ENCODE measurements around the gene KIF2A. TPM values are rescaled to one million over a fixed set of nuclear protein-coding genes. Genes with fewer than 3 reads are reported as not detected.

KIF2A gene
- total RNA-seq, 2 donors from 2014 or later, result 19.5 to 28.9 TPM

DNA sequence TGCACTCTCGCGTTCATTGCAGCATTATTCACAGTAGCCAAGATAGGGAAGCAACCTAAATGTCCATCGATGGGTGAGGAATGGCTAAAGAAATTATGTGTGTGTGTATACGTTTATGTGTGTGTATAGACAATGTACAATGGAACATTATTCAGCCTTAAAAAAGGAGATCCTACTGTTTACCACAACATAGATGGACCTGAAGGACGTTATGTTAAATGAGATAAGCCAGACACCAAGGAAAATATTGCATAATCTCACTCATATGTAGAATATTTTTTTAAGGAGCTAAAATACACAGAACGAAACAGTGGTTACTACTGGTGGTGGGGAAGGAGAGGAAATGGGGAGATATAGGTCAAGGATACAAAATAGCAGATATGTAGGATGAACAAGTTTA is 2.4 kb downstream of the KIF2A start:
- Histone ChIP-seq H3K4me3 (no peak overlapping the region), H3K36me3 (no peaks in the 10 kb centered on the region), H3K4me1 (ENCODE audit: control insufficient read depth in 1 of 2, low read depth in 2 of 2) (peaks cover 0 to 17% of the 10 kb centered on the region in 2 donors), H3K27me3 (replicated peaks; ENCODE audit: insufficient read depth) (no peaks in the 10 kb centered on the region), H3K27ac (no peak overlapping the region), H3K9me3 (no peaks in the 10 kb centered on the region)
- DNase-seq (ENCODE audit: low spot score) (no peak), ATAC-seq (ENCODE audit: insufficient number of reproducible peaks, low FRiP score, low read depth) (no peak)
- TF ChIP-seq, protein P1, sequence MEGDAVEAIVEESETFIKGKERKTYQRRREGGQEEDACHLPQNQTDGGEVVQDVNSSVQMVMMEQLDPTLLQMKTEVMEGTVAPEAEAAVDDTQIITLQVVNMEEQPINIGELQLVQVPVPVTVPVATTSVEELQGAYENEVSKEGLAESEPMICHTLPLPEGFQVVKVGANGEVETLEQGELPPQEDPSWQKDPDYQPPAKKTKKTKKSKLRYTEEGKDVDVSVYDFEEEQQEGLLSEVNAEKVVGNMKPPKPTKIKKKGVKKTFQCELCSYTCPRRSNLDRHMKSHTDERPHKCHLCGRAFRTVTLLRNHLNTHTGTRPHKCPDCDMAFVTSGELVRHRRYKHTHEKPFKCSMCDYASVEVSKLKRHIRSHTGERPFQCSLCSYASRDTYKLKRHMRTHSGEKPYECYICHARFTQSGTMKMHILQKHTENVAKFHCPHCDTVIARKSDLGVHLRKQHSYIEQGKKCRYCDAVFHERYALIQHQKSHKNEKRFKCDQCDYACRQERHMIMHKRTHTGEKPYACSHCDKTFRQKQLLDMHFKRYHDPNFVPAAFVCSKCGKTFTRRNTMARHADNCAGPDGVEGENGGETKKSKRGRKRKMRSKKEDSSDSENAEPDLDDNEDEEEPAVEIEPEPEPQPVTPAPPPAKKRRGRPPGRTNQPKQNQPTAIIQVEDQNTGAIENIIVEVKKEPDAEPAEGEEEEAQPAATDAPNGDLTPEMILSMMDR (IDR thresholded peaks at IDR 0.05), result no peak

DNA sequence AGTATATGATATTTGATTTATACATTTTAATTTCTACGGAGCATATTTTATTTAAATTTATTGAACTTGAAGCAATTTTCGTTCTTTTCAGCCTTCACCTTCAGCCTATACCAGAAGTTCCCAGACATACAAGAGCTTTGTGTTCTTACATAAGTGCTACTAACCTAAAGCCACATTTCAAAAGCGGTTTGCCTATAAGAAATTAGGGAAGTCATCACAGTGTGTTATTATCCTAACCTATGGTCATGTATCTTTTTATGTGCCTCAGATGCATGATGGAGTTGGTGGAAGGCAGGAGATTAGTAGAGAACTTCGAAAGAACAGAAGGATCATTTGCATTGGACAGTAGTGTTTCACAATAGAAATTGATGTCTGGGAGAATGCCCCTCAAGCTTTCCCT is 3.1 kb downstream of the KIF2A start:
- Histone ChIP-seq H3K27me3 (replicated peaks; ENCODE audit: insufficient read depth) (no peaks in the 10 kb centered on the region), H3K4me1 (ENCODE audit: control insufficient read depth in 1 of 2, low read depth in 2 of 2) (peaks cover 0 to 21% of the 10 kb centered on the region in 2 donors), H3K4me3 (no peak overlapping the region), H3K9me3 (no peaks in the 10 kb centered on the region), H3K27ac (no peak overlapping the region), H3K36me3 (no peaks in the 10 kb centered on the region)
- ATAC-seq (ENCODE audit: insufficient number of reproducible peaks, low FRiP score, low read depth) (no peak), DNase-seq (ENCODE audit: low spot score) (no peak)
- TF ChIP-seq, protein P1 (IDR thresholded peaks at IDR 0.05), result no peak

DNA sequence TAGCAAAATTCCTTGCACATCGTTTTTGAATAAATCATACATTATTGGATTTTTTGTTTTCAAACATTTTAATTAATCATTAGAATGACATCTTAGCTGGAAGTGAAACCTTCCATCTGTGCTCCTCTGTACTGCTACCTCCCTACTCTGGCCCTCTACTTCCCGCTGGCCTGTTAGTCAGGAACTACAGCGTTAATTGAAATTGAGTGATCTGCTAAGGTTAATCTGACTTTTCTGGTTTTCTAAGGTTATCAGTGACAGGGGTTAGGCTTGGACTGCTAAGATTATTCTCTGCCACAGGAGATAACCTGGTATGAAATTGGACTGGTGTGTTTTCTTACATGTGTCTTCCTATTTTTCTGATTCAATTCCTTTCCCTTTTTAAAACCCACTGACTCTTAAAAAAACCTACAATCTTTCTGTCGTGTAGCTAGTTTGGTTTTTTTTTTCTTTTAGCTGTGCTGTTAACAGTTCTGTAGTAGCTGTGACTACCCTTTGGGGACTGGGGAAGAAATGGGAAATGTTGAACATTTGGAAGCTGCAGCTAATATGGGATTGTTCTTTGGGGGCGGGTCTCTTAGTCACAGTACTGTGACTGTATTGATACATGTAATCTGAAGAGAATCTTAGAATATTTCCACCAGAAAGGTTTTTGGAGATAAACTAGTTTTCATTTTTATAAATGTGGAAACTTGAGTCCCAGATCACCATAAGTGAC is 4.6 kb downstream of the KIF2A start:
- DNase-seq (ENCODE audit: low spot score) (no peak), ATAC-seq (ENCODE audit: insufficient number of reproducible peaks, low FRiP score, low read depth) (no peak)
- TF ChIP-seq, protein P1 (IDR thresholded peaks at IDR 0.05), result no peak
- Histone ChIP-seq H3K9me3 (no peaks in the 10 kb centered on the region), H3K4me1 (ENCODE audit: control insufficient read depth in 1 of 2, low read depth in 2 of 2) (peaks cover 2 to 21% of the 10 kb centered on the region in 2 donors), H3K36me3 (no peaks in the 10 kb centered on the region), H3K27ac (no peak overlapping the region), H3K27me3 (replicated peaks; ENCODE audit: insufficient read depth) (no peaks in the 10 kb centered on the region), H3K4me3 (no peak overlapping the region)

DNA sequence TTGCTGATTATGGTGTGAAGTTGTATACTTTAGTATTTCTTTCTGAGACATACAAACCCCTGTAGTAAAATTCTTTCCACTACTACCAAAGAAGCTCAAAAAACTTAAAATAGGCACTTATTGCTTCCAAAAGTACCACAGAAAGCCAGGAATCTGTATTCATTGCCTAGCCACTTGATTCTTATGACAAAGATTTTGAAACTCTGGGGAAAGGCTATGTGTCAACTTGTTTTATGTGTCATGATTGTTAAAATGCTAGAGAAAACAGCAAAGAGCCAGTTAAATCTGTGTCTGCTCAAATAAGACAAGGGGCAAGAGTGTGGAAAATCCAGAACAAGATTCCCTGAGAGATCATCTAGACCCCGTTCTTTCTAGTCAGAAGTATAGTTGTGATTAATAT is 6.0 kb downstream of the KIF2A start:
- DNase-seq (ENCODE audit: low spot score), result no peak
- H3K36me3 ChIP-seq, result no peaks in the 10 kb centered on the region
- H3K4me3 ChIP-seq, result no peak overlapping the region
- TF ChIP-seq, protein P1 (IDR thresholded peaks at IDR 0.05), result no peak
- H3K27me3 ChIP-seq (replicated peaks; ENCODE audit: insufficient read depth), result no peaks in the 10 kb centered on the region
- peaks cover 2 to 21% of the 10 kb centered on the region in 2 donors for H3K4me1 ChIP-seq (ENCODE audit: control insufficient read depth in 1 of 2, low read depth in 2 of 2)
- no peak for ATAC-seq (ENCODE audit: insufficient number of reproducible peaks, low FRiP score, low read depth)
- no peak overlapping the region for H3K27ac ChIP-seq
- no peaks in the 10 kb centered on the region for H3K9me3 ChIP-seq

DNA sequence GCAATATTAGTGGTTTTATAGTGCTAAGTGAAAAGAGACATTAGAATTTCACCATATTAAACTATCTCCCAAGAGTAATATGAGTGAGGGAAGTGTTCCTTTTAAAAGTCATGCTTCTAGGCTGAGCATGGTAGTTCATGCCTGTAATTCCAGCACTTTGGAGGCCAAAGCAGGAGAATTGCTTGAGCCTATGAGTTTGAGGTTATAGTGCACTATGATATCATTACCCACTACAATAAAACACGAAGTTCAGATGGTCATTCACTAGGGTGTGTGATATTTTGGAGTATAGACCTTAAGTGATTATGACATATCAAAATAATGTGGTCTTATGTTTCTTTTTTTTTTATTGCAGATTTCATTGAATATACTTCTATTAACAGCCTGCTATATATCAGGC is 6.7 kb downstream of the KIF2A start:
- DNase-seq (ENCODE audit: low spot score) (no peak), ATAC-seq (ENCODE audit: insufficient number of reproducible peaks, low FRiP score, low read depth) (no peak)
- H3K4me1 ChIP-seq (ENCODE audit: control insufficient read depth in 1 of 2, low read depth in 2 of 2), result peaks cover 2 to 16% of the 10 kb centered on the region in 2 donors
- H3K27me3 ChIP-seq (replicated peaks; ENCODE audit: insufficient read depth), result no peaks in the 10 kb centered on the region
- TF ChIP-seq, protein P1 (IDR thresholded peaks at IDR 0.05), result no peak
- H3K36me3 ChIP-seq, result no peaks in the 10 kb centered on the region
- no peak overlapping the region for H3K4me3 ChIP-seq
- H3K27ac ChIP-seq, result no peak overlapping the region
- H3K9me3 ChIP-seq, result no peaks in the 10 kb centered on the region
